Skeletal muscle cell (primary cell): ENCODE measurements around the gene B3GALNT2.
"Not testable (repeated sequence)": the region's sequence is repeated elsewhere in the genome, so short reads cannot be mapped to it uniquely, and the experiment has no call there.

Source experiments
- DNase-seq: peaks from one replicate; pipeline ENCODE4 v3.0.0-alpha.2; 2010; ENCODE audit warnings: low read depth
- H3K4me3 ChIP-seq: 2 replicates; pipeline ENCODE4 v1.5.1; 2011; ENCODE audit warnings: low read depth, mild to moderate bottlenecking, control low read depth, low read length, moderate library complexity

Gene B3GALNT2

DNA sequence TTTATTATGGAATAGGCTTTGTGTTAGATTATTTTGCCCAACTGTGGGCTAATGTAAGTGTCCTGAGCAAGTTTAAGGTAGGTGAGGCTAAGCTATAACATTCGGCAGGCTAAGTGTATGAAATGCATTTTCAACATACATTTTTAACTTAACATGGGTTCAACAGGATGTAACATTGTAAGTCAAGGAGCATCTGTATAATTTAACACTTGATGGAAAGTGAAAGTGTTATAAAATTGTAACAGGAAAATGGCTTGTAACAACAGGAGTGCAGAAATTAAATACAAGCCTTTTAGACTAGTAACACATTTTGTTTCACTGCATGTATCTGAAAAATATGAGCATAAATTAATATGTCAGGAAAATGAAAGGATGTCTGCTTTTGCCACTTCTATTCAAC is 42.3 kb downstream of the B3GALNT2 start:
- no peak for DNase-seq

DNA sequence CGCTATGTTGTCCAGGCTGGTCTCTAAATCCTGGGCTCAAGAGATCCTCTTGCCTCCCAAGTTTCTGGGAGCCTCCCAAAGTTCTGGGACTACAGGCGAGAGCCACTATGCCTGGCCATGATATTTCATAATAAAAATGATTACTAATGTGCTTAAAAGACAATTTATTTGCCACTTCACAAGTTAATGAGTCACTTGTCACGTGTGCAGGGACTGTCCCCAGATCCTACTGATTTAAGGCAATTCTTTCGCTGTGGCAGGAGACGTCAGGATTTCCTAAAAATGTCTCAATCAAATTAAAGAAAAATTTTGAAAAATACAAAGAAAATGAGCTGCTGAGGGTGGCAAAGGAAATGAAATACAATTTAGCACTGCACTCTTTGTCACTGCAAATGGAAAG is 43.5 kb downstream of the B3GALNT2 start:
- H3K4me3 ChIP-seq: no peak overlapping the region
- no peak for DNase-seq

More for the DNA sequence above, 42.3 kb downstream of the B3GALNT2 start:
- no peak overlapping the region for H3K4me3 ChIP-seq

DNA sequence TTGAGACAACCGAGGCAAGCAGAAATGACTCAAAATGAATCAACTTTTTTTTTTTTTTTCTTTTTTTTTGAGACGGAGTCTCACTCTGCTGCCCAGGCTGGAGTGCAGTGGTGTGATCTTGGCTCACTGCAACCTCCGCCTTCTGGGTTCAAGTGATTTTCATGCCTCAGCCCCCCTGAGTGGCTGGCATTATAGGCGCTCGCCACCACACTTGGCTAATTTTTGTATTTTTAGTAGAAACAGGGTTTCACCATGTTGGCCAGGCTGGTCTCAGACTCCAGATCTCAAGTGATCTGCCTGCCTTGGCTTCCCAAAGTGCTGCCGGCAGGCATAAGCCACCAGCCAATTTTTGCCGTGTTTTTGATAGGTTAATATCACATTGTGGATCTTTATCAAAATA is 46.4 kb downstream of the B3GALNT2 start:
- H3K4me3 ChIP-seq, DNase-seq: not testable (repeated sequence)

DNA sequence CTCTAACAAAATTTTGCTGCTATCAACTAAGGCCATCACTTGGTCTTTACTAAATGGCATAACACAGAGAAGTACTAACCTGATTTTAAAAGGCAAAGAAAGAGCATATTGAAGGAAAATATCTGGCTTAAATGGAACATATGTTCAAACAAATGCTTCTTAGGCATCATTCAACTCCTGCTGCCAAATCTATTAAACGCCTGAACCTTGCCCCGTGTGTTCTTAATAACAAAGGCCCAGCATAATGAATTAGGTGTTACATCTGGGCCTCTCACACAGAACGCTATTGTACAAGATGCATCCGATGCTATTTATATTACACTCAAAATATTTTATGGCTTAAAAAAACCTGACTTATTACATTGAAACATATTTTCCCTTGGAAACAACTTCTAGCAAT is 48.4 kb downstream of the B3GALNT2 start:
- no peak overlapping the region for H3K4me3 ChIP-seq
- no peak for DNase-seq

DNA sequence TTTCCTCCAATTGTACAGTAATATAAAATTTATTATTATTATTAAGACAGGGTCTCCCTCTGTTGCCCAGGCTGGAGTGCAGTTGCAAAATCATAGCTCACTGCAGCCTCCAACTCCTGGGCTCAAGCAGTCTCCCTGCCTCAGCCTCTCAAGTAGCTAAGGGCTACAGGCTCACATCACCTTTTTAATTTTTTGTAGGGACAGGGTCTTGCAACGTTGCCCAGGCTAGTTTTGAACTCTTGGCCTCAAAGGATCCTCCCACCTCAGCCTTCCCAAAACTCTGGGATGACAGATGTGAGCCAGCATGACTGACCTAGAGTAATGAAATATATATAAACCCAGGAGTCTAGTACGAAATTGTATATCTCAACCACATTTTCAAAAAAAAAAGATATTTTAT is 49.2 kb downstream of the B3GALNT2 start:
- no peak for DNase-seq

DNA sequence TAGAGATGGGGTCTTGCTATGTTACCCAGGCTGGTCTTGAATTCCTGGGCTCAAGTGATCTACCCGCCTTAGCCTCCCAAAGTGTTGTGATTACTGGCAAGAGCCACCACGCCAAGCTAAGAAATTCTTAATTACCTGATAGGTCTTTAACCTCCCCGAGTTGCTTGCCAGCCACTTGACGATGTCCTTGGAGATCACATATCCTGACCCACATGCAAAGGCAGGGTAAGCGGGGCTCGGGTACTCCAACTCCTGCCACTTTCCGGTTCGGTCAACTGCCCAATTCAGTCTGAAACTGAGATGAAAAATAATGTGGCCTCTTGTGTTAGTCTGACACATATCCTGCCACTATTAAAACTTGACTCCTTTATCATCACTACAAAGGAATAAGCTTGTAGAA is 50.2 kb downstream of the B3GALNT2 start:
- no peak for DNase-seq
- H3K4me3 ChIP-seq: no peak overlapping the region

More for the DNA sequence above, 49.2 kb downstream of the B3GALNT2 start:
- H3K4me3 ChIP-seq: no peak overlapping the region

DNA sequence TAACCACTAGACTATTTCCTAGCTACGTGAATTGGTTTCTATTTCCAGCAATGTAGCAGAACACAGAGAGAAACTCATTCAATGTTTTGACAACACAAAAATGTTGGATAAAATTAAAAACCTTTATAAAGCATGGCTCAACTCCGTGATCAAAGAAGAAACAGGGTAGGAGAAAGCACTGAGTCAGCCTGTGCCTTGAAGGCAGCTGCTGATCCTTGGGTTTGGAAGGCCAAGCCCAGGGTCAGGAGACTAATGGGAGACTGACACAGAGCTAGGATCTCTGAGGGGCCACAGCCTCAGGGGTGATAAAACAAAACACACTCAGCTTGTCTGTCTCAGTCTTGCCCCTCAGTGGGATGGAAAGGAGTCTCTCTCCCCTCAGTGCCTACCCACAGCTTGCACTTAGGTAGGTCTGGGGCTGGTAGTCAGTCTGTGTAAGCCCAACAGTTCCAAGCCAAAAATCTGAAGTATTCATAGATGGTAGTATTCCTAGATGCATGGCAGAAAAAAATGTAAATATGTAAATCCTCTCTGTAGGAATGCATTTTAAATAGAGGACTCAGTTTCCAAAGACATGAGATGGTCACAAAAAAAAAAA is 53.3 kb downstream of the B3GALNT2 start:
- no peak overlapping the region for H3K4me3 ChIP-seq
- no peak for DNase-seq

DNA sequence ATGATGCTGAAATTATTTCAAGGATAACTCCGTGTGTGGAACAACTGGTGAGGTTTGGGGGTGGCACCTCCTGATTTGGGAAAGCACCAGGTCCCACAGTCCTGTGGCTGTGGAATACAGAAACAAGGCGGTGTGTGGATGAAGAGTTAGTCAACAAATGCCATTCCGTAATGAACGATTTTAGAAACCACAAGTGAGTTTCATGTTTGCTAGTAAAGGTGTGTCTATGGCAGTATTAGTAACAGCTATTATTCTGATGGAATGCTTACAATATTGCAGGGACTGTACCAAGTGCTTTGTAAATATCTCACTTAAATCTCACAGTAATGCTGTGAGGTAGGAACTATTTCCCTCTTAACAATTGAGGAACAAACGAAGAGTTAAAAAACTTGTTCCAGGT is 53.8 kb downstream of the B3GALNT2 start:
- no peak for DNase-seq
- no peak overlapping the region for H3K4me3 ChIP-seq

DNA sequence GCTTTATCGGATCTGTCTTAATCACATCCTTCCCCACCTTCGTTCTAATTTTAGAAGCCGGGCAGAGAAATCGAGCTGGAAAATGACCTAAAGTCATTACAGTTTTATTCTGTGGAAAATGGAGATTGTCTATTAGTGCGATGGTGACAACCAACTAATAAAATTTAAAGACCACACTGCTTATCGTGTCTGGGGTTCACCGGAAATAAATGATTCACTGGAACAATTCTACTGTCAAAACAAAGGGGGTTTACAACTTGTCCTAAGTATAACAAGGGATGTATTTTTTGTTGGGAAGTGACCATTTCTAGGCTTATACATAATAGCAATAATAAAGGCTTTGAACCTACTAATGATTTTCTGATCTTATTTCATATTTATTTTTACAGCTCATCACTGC is 55.6 kb downstream of the B3GALNT2 start:
- H3K4me3 ChIP-seq: no peak overlapping the region
- no peak for DNase-seq

DNA sequence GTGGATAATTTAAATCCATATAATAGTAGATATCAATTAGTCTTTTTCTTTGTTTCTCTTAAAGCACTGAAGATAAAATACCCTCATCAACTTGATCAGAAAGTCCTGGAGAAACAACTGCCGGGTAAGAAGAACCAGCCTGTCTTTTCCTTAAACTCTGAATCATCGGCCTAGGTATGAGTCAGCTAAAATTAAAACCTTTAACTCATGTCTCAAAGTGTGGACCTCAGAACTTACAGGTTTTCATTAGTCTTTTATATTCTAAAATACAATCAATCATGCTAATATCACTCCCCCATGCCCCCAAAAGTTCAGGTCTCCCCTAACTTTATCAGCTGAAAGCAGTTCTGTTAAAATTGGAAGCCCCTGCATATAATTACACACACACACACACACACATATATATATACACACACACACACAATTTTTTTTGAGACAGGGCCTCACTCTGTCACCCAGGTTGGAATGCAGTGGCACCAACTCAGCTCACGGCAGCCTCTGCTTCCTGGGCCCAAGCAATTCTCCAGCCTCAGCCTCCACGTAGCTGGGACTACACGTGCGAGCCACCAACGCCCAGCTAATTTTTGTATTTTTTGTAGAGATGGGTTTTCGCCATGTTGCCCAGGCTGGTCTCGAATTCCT is 61.3 kb downstream of the B3GALNT2 start:
- peak; percentile 36 for DNase-seq
- H3K4me3 ChIP-seq: no peak overlapping the region

DNA sequence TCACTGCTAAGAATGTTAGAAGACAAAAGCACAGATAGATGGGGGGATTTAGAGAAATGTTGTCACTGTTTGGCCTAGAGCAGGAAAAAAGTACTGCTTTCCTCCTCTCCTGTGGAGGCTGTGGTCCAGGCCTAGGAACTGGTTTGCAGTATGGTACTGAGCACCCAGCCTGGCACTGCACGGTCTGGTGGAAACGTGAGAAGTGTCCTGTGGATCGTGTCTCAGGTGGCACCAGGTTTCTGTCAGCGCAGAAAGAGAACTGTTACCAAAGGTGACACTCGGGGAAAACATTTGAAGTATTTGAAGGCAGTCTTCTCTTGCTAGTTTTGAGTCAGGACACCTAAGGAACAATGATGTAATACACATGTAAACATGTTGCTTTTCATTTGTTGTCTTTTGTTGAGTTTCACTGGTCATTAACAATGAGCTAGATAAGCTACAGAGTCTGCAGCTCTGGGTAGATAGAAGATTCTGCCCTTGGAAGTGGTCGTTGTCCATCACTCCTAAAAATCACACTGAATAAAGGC is 63.0 kb downstream of the B3GALNT2 start:
- DNase-seq: no peak
- no peak overlapping the region for H3K4me3 ChIP-seq

DNA sequence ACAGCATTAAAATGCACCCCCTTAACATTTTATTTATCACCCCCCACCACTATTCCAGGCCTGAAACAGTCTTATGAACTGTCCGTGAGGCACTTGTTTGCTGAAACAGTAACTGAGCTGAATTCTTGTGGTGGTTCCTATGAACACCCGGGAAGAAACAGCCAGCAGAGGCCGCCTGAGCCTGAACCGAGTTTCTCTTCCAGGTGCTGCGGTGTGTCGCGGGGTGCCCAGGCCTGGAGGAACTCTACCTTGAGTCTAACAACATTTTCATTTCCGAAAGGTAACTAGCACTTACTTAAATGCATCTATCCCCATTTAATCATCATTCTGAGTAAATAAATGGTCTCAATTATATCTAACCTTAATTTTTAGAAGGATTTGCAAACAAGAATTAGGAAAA is 70.3 kb downstream of the B3GALNT2 start:
- DNase-seq: no peak
- no peak overlapping the region for H3K4me3 ChIP-seq

DNA sequence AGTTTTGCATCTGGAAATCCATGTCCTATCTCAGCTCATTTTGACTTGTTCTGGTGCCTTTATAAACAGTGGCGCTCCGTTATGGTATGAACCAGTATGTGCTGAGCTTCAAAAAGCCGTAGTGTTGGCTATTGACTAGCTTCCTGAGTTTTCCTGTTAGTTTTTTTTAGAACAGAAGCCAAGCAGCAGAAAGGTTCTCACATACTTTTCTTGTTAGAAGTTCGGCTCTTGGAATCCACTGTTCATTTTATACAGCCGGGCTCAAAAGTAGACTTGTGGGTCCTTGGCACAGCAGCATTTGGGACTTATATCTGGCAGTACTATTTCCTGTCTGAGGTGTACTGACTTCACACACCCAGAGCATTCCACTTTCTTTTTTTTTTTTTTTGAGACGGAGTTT is 73.3 kb downstream of the B3GALNT2 start:
- DNase-seq: no peak
- no peak overlapping the region for H3K4me3 ChIP-seq

DNA sequence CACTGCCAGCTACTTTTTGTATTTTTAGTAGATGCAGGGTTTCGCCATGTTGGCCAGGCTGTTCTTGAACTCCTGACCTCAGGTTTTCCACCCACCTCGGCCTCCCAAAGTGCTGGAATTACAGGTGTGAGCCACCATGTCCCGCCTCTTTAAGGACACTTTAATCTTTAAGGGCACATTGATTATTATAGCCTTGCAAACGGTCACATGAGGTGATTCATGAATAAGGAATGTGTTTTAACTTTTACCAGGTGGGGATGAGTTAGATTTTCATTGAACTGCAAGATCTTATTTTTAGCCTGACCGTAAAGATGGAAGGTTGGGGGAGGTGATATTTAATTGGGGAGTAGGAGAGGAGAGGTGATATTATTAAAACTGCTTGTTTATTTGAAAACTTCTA is 75.1 kb downstream of the B3GALNT2 start:
- DNase-seq: no peak
- H3K4me3 ChIP-seq: no peak overlapping the region

DNA sequence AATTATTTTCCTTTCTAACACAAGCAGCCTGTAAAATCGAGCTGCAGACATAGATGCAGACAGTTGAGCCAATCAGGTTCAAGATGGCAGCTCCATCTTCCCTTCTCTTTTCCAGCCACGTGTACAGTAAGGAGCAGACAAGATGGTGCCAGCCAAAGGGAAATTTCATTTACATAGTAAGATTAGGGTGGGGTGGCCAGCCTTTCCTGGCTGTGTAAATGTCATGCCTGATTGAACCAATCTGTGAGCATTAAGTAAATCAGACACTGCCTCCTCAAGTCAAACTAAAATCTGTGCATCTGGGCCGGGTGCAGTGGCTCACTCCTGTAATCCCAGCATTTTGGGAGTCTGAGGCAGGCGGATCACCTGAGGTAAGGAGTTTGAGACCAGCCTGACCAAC is 76.8 kb downstream of the B3GALNT2 start:
- no peak for DNase-seq
- no peak overlapping the region for H3K4me3 ChIP-seq

DNA sequence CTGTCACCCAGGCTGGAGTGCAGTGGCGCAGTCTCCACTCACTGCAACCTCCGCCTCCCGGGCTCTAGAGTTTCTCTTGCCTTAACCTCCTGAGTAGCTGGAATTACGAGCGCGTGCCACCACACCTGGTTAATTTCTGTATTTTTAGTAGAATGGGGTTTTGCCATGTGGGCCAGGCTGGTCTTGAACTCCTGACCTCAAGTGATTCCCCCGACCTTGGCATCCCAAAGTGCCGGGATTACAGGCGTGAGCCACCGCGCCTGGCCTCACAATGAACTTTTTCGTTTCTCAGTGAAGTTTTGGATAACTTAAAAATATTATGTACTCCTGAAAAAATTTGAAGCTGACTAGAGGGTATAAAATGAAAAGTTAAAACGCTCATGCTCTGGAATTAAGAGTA is 77.6 kb downstream of the B3GALNT2 start:
- DNase-seq: no peak
- no peak overlapping the region for H3K4me3 ChIP-seq

DNA sequence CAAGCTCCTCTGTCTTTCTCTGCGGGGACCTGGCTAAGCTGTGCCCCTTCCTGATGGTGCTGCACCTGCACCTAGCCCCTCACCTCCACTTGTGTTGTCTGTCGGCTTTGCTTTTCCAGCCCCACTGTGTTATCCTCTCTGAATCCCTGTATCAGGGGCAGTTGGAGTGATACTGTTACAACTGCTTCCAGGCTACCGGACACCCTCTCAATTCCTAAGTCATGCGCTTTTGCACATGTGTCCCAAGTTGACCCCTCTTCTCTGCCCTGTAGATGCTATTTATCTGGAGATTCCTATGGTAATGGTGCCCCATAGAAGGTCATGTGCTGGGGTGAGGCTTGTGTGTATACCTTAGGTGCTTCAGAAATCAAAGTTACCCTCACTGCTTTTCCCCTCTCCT is 78.1 kb downstream of the B3GALNT2 start:
- H3K4me3 ChIP-seq: no peak overlapping the region
- no peak for DNase-seq

DNA sequence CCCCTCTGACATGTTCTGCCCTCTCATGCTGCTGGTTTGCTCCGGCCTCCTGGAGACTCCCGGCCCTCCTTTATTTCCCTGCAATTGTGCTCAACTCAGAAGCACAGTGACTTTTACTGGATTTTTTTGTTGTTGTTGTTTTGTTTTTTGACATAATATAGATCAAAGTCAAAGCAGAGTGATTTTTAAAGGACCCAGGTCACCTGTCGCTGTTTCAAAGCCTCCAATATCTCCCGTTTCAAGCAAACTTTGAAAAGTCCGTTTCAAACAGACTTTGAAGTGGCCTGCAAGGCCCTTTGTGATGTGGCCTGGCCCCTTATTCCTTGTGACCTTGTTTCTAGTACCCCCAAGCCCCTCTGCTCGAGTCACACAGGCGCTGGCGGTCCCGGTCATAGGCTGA is 78.9 kb downstream of the B3GALNT2 start:
- DNase-seq: no peak
- H3K4me3 ChIP-seq: no peak overlapping the region

DNA sequence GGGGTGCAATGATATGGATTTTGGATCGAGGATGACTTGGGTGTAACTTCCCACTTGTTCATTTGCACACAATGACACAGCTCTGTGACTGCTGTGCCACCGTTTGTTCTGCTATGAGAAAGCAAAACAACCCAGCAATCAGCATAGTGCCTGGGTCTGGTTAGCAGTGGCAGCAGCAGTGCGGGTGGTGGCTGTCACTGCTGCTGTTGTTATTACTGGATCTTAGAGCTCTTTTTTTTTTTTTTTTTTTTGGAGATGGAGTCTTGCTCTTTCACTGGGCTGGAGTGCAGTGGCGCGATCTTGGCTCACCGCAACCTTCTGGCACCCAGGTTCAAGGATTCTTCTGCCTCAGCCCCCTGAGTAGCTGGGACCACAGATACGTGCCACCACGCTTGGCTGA is 80.2 kb downstream of the B3GALNT2 start:
- no peak overlapping the region for H3K4me3 ChIP-seq
- DNase-seq: no peak

DNA sequence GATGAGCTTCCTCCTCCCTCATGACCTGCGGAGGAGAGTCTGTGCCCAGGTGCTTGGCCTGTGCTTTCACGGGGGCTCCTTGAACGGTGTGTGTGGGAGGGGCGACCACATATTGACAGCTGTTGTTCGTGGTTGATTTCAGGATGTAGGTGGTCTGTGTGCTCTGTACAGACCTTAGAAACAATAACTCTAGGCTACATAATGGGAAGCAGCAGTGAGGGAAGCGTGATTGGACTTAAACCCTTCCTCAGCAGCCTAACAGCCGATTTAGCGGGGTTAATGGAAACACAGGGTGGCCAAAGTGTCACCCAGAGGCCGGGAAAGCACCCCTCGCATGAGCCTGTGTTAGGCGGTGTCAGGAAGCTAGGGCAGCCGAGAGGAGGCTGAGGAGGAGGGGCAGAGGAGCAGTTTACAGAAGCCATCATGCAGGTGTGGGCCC is 81.0 kb downstream of the B3GALNT2 start:
- H3K4me3 ChIP-seq: no peak overlapping the region
- no peak for DNase-seq

DNA sequence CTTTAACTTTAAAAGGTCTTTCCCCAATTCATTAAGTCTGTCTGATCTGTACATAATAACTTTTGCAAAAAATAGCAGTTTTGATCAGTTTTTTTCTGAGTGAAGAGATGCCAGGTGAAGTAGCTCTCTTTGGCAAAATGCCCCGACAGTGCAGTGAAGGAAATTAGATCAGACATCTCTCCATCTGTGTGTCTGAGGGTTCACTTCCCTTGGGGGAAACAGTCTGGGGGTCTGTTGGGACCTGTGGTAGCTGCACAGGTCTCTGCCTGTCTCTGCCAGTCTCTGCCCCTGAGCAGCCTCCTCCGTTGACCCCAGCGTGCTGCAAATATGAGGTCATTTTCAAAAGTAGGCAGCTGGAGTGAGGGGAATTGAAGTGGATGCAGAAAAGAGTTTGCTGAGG is 82.5 kb downstream of the B3GALNT2 start:
- H3K4me3 ChIP-seq: no peak overlapping the region
- no peak for DNase-seq
